H9 (cell line): Measurements from ENCODE around the gene ZNF586. TPM values are rescaled to one million over a fixed set of nuclear protein-coding genes. Genes with fewer than 3 reads are reported as not detected.

Source experiments
- DNase-seq: peaks from one replicate; pipeline ENCODE4 v3.0.0-alpha.2; 2017
- H2AFZ ChIP-seq: one replicate; pipeline ENCODE4 v1.6.1; 2013; ENCODE audit warnings: mild to moderate bottlenecking, low read length, control low read depth, moderate library complexity
- H2AK5ac ChIP-seq: 2 replicates; pipeline ENCODE4 v1.6.1; 2013; ENCODE audit warnings: low read length, control low read depth, mixed read lengths; ENCODE audit not compliant: insufficient read length
- H2BK120ac ChIP-seq: one replicate; pipeline ENCODE4 v1.6.1; 2013; ENCODE audit warnings: low read depth, mild to moderate bottlenecking, low read length, control low read depth, inconsistent platforms; ENCODE audit not compliant: poor library complexity, severe bottlenecking
- H2BK12ac ChIP-seq: 2 replicates; pipeline ENCODE4 v1.6.1; 2013; ENCODE audit warnings: low read length, control low read depth, mixed read lengths, low read depth; ENCODE audit not compliant: insufficient read length
- H2BK15ac ChIP-seq: 2 replicates; pipeline ENCODE4 v1.6.1; 2013; ENCODE audit warnings: low read depth, low read length, control low read depth
- H2BK20ac ChIP-seq: one replicate; pipeline ENCODE4 v1.6.1; 2013; ENCODE audit warnings: low read depth, mild to moderate bottlenecking, low read length, control low read depth, inconsistent platforms; ENCODE audit not compliant: poor library complexity, severe bottlenecking
- H2BK5ac ChIP-seq: 2 replicates; pipeline ENCODE4 v1.6.1; 2013; ENCODE audit warnings: low read length, control low read depth, mixed read lengths; ENCODE audit not compliant: insufficient read length
- H3K14ac ChIP-seq: 2 replicates; pipeline ENCODE4 v1.6.1; 2013; ENCODE audit warnings: low read length, control low read depth; ENCODE audit not compliant: insufficient read depth
- H3K18ac ChIP-seq: 2 replicates; pipeline ENCODE4 v1.6.1; 2013; ENCODE audit warnings: low read depth, mild to moderate bottlenecking, mixed read lengths, low read length, control low read depth; ENCODE audit not compliant: insufficient read length
- H3K23ac ChIP-seq: 2 replicates; pipeline ENCODE4 v1.6.1; 2013; ENCODE audit warnings: low read length, control low read depth, mixed read lengths, low read depth; ENCODE audit not compliant: insufficient read length
- H3K23me2 ChIP-seq: 2 replicates; pipeline ENCODE4 v1.6.1; 2013; ENCODE audit warnings: low read depth, mild to moderate bottlenecking, mixed read lengths, low read length, control low read depth; ENCODE audit not compliant: insufficient read length, poor library complexity, severe bottlenecking
- H3K27ac ChIP-seq: 2 replicates; pipeline ENCODE4 v1.5.1; 2013; ENCODE audit warnings: low read length, control low read depth, mixed read lengths, low read depth; ENCODE audit not compliant: insufficient read length
- H3K27me3 ChIP-seq: 2 replicates; pipeline ENCODE4 v1.6.1; 2013; ENCODE audit warnings: low read length, control low read depth, inconsistent platforms; ENCODE audit not compliant: insufficient read depth
- H3K4ac ChIP-seq: 2 replicates; pipeline ENCODE4 v1.6.1; 2013; ENCODE audit warnings: low read depth, mild to moderate bottlenecking, control low read depth, inconsistent platforms, low read length, moderate library complexity
- H3K4me1 ChIP-seq: 2 replicates; pipeline ENCODE4 v1.6.1; 2013; ENCODE audit warnings: low read length, control low read depth, inconsistent platforms; ENCODE audit not compliant: insufficient read depth
- H3K4me2 ChIP-seq: 2 replicates; pipeline ENCODE4 v1.6.1; 2013; ENCODE audit warnings: low read length, control low read depth, mixed read lengths; ENCODE audit not compliant: insufficient read length, insufficient read depth
- H3K56ac ChIP-seq: 2 replicates; pipeline ENCODE4 v1.6.1; 2013; ENCODE audit warnings: low read depth, mild to moderate bottlenecking, mixed read lengths, low read length, control low read depth; ENCODE audit not compliant: insufficient read length
- H3K79me1 ChIP-seq: 2 replicates; pipeline ENCODE4 v1.6.1; 2013; ENCODE audit warnings: low read depth, mild to moderate bottlenecking, moderate library complexity, low read length, control low read depth, inconsistent platforms; ENCODE audit not compliant: insufficient read depth, poor library complexity, severe bottlenecking
- H3K79me2 ChIP-seq: 2 replicates; pipeline ENCODE4 v1.6.1; 2013; ENCODE audit warnings: low read length, control low read depth, inconsistent platforms; ENCODE audit not compliant: insufficient read depth
- H3K9ac ChIP-seq: 2 replicates; pipeline ENCODE4 v1.6.1; 2013; ENCODE audit warnings: low read length, control low read depth, mixed read lengths; ENCODE audit not compliant: insufficient read length; ENCODE audit errors: extremely low read depth
- H3K9me3 ChIP-seq: one replicate; pipeline ENCODE4 v1.6.1; 2013; ENCODE audit warnings: low read depth, low read length, inconsistent platforms; ENCODE audit not compliant: control insufficient read depth
- H3T11ph ChIP-seq: one replicate; pipeline ENCODE4 v1.6.1; 2013; ENCODE audit warnings: mild to moderate bottlenecking, low read length, control low read depth, inconsistent platforms
- H4K20me1 ChIP-seq: one replicate; pipeline ENCODE4 v1.6.1; 2013; ENCODE audit not compliant: control insufficient read depth, insufficient read length, insufficient read depth
- H4K5ac ChIP-seq: 2 replicates; pipeline ENCODE4 v1.6.1; 2013; ENCODE audit warnings: low read depth, mild to moderate bottlenecking, mixed read lengths, low read length, control low read depth; ENCODE audit not compliant: insufficient read length
- H4K8ac ChIP-seq: replicated peaks from 2 replicates; pipeline ENCODE4 v1.6.1; 2013; ENCODE audit warnings: low read length, control low read depth, mixed read lengths, low read depth; ENCODE audit not compliant: insufficient read length
- H4K91ac ChIP-seq: 2 replicates; pipeline ENCODE4 v1.6.1; 2013; ENCODE audit warnings: low read depth, mild to moderate bottlenecking, moderate library complexity, mixed read lengths, low read length, control low read depth; ENCODE audit not compliant: insufficient read length
- H3K27ac Mint-ChIP-seq, 3 experiments: 2 replicates in 2 of 3; 3 replicates in 1 of 3; pipeline ENCODE4 v1.8.0; 2020 to 2021; ENCODE audit warnings: mixed read lengths in 3 of 3, mild to moderate bottlenecking in 1 of 3, moderate library complexity in 1 of 3
- H3K27me3 Mint-ChIP-seq: 2 replicates; pipeline ENCODE4 v1.8.0; 2021; ENCODE audit warnings: low read depth, mild to moderate bottlenecking, moderate library complexity, mixed read lengths
- H3K36me3 Mint-ChIP-seq, 3 experiments: 2 replicates in 2 of 3; 3 replicates in 1 of 3; pipeline ENCODE4 v1.8.0; 2020 to 2021; ENCODE audit warnings: low read depth in 3 of 3, mixed read lengths in 3 of 3; ENCODE audit not compliant: insufficient read depth in 1 of 3
- H3K4me1 Mint-ChIP-seq, 2 experiments: 2 replicates each; pipeline ENCODE4 v1.8.0; 2020; ENCODE audit warnings: mixed read lengths in 2 of 2
- H3K4me3 Mint-ChIP-seq, 2 experiments: 2 replicates in 1 of 2; 3 replicates in 1 of 2; pipeline ENCODE4 v1.8.0; 2020 to 2021; ENCODE audit warnings: mild to moderate bottlenecking in 2 of 2, mixed read lengths in 2 of 2, moderate library complexity in 1 of 2
- H3K9me3 Mint-ChIP-seq, 2 experiments: 2 replicates in 1 of 2; 3 replicates in 1 of 2; pipeline ENCODE4 v1.8.0; 2020; ENCODE audit warnings: mild to moderate bottlenecking in 2 of 2, mixed read lengths in 2 of 2, moderate library complexity in 1 of 2
- CTCF ChIP-seq: fragments of 200-600 bp; sonication (generic); conservative IDR thresholded peaks from 3 replicates; pipeline ENCODE4 v1.8.0; 2021; ENCODE audit warnings: antibody characterized with exemption, mild to moderate bottlenecking
- WGBS: extraction: QIAGEN DNeasy Blood & Tissue Kit; methylation state at CpG from one replicate; pipeline ENCODE4 v1.1.7; 2013; ENCODE audit warnings: missing lambda C conversion rate, low lambda C conversion rate, mixed read lengths; ENCODE audit not compliant: insufficient read length; ENCODE audit errors: extremely low coverage; 5-methylcytosine and 5-hydroxymethylcytosine counted together
- total RNA-seq: library from RNA; stranded (reverse); gene quantifications from 2 replicates; pipeline ENCODE4 v1.2.1, GENCODE V29; 2021

The ZNF586 gene
- total RNA-seq, 1 experiment from 2014 or later, result 17.6 TPM

- H3K27ac Mint-ChIP-seq, result peak overlapping the region in 2 of 3 experiments; percentile 66 to 81; a peak in 4 of 7 replicates
- no peak overlapping the region for H3K14ac ChIP-seq
- peak overlapping the region; percentile 96 to 98; a peak in 3 of 5 replicates for H3K4me3 Mint-ChIP-seq
- no peak overlapping the region for H3K23ac ChIP-seq
- H4K8ac ChIP-seq, result no peak overlapping the region
- H2BK12ac ChIP-seq, result no peak overlapping the region
- H3K9ac ChIP-seq, result no peak overlapping the region
- H3K79me1 ChIP-seq, result peaks cover under 1% of the 10 kb centered on the region
- H2BK5ac ChIP-seq, result no peak overlapping the region
- H3K27me3 ChIP-seq, result no peaks in the 10 kb centered on the region
- no peak overlapping the region for H3T11ph ChIP-seq
- peaks cover 25% of the 10 kb centered on the region; the same call in 1 of the 2 replicates for H3K79me2 ChIP-seq
- H3K9me3 ChIP-seq, result no peaks in the 10 kb centered on the region
- H2BK120ac ChIP-seq, result no peak overlapping the region
- H3K56ac ChIP-seq, result no peak overlapping the region
- WGBS, result no CpG with 5 or more reads among the region's 14 CpGs
- peaks cover 43 to 45% of the 10 kb centered on the region in 2 experiments for H3K4me1 Mint-ChIP-seq
- H3K4ac ChIP-seq, result no peak overlapping the region
- peaks cover 7 to 34% (median 28%) of the 10 kb centered on the region in 3 experiments for H3K36me3 Mint-ChIP-seq
- no peak for TF ChIP-seq CTCF
- H2AK5ac ChIP-seq, result no peak overlapping the region
- peaks cover 0 to 2% of the 10 kb centered on the region in 2 experiments; a peak in 1 of 5 replicates for H3K9me3 Mint-ChIP-seq
- no peak overlapping the region for H4K5ac ChIP-seq
- no peak overlapping the region for H3K27ac ChIP-seq
- peaks cover 14% of the 10 kb centered on the region for H3K23me2 ChIP-seq
- no peaks in the 10 kb centered on the region for H3K27me3 Mint-ChIP-seq
- no peak overlapping the region for H2BK15ac ChIP-seq
- no peaks in the 10 kb centered on the region; the same call in 1 of the 2 replicates for H3K4me1 ChIP-seq
- H2AFZ ChIP-seq, result no peak overlapping the region
- H2BK20ac ChIP-seq, result no peak overlapping the region
- H3K18ac ChIP-seq, result no peak overlapping the region
- no peaks in the 10 kb centered on the region for H4K20me1 ChIP-seq
- H3K4me2 ChIP-seq, result no peak overlapping the region
- H4K91ac ChIP-seq, result no peak overlapping the region
- DNase-seq, result no peak
Measured at GRCh38 chr19:57817976-57818375, 48.5 kb downstream of the ZNF586 start.
